Measurements from ENCODE around the gene LRMDA.

LRMDA gene

DNA sequence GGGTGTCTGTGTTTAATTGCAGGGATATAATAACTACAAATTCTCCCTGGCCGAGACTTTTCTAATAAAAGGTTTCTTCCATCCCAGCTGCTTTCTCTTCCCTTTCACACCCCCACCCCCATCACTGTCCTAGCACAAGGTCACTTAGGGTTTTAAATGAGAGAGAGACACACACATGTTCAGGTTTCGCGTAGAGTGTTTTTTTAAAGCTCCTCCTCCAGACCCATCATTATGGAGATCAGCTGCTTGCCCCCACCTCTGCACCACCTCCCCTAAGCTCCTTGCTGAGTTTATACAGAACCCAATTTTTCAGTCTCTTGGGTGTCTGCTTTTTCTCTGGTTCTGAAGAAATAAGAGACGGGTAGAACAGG, 18.6 kb downstream of the LRMDA start:
- TF ChIP-seq EZH2phosphoT487 (IDR thresholded peaks at IDR 0.05; ENCODE audit: borderline replicate concordance) = no peak
- TF ChIP-seq, protein P1, sequence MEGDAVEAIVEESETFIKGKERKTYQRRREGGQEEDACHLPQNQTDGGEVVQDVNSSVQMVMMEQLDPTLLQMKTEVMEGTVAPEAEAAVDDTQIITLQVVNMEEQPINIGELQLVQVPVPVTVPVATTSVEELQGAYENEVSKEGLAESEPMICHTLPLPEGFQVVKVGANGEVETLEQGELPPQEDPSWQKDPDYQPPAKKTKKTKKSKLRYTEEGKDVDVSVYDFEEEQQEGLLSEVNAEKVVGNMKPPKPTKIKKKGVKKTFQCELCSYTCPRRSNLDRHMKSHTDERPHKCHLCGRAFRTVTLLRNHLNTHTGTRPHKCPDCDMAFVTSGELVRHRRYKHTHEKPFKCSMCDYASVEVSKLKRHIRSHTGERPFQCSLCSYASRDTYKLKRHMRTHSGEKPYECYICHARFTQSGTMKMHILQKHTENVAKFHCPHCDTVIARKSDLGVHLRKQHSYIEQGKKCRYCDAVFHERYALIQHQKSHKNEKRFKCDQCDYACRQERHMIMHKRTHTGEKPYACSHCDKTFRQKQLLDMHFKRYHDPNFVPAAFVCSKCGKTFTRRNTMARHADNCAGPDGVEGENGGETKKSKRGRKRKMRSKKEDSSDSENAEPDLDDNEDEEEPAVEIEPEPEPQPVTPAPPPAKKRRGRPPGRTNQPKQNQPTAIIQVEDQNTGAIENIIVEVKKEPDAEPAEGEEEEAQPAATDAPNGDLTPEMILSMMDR (conservative IDR thresholded peaks at IDR 0.05; ENCODE audit: low read length) = no peak
- no peaks in the 10 kb centered on the region for H3K9me2 ChIP-seq (replicated peaks; ENCODE audit: low read depth, low read length)
- H3K27me3 ChIP-seq (ENCODE audit: insufficient read depth, low read length, poor library complexity, severe bottlenecking) = no peaks in the 10 kb centered on the region
- H3K4me3 ChIP-seq (ENCODE audit: low read length, poor library complexity, severe bottlenecking) = no peak overlapping the region
- no peaks in the 10 kb centered on the region for H3K79me2 ChIP-seq (ENCODE audit: insufficient read depth, low read length)
- no peak overlapping the region for H2AFZ ChIP-seq (ENCODE audit: low read length)
- no peaks in the 10 kb centered on the region for H3K36me3 ChIP-seq (ENCODE audit: insufficient read depth, low read length)
- H3F3A ChIP-seq (ENCODE audit: low read depth) = no peaks in the 10 kb centered on the region
- no peaks in the 10 kb centered on the region for H4K20me1 ChIP-seq (ENCODE audit: insufficient read depth, low read length, poor library complexity, severe bottlenecking)
- H3K4me1 ChIP-seq (ENCODE audit: insufficient read depth, low read length, poor library complexity, severe bottlenecking) = no peaks in the 10 kb centered on the region
- no peak overlapping the region for H3K9ac ChIP-seq (ENCODE audit: low read depth, low read length, poor library complexity, severe bottlenecking)
- no peak overlapping the region for H3K4me2 ChIP-seq (ENCODE audit: low read depth, low read length, poor library complexity, severe bottlenecking)
- peaks cover 3% of the 10 kb centered on the region; the same call in 1 of the 2 replicates for H3K9me3 ChIP-seq (ENCODE audit: insufficient read depth, low read depth, low read length)

DNA sequence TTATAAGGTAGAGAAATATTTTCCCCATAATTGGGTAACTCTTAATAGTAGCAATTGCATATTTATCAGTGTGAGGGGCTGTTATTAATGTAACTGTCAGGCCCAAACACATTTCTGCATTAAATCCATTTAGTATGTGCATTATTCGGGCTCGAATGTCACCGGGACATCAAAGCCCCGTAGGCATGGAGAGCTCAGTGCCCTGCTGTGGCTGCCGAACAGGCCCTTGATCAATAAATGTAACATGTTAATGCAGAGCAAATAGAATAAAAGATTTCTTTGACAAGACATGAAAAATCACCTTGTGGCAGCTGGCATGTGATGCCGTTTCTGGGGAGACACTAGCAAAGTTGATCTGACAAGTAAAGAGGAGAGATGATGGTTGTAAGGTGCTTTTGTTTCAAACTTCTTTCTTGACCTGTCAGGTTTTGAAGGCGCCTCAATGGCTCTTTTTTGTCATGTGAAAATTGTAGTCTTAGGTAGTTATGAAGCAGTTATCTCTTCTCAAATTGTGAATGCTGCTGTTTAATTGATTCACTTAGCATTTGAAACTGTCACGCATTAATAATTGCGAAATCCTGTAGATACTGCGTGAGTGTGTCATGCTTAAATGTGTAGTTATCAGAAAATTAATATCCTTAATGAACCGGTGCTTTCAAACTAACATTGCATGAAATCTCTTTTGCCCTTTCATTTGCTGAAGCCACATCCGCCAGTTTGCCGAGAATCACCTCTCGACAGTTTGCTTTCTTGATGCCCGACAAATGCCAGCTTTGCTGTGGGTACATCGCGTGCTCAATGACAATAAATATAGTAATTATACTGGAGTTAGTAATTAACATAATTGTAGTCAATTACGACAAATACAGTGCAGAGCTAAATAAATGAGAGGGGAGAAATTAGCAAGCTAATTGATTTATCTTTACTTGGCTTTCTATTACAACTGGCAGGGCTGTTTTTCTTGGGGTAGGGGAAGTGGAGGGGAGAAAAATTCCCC, 19.5 kb downstream of the LRMDA start:
- no peaks in the 10 kb centered on the region for H3K27me3 ChIP-seq (ENCODE audit: insufficient read depth, low read length, poor library complexity, severe bottlenecking)
- H3K9me3 ChIP-seq (ENCODE audit: insufficient read depth, low read depth, low read length) = no peaks in the 10 kb centered on the region
- H4K20me1 ChIP-seq (ENCODE audit: insufficient read depth, low read length, poor library complexity, severe bottlenecking) = no peaks in the 10 kb centered on the region
- no peaks in the 10 kb centered on the region for H3K4me1 ChIP-seq (ENCODE audit: insufficient read depth, low read length, poor library complexity, severe bottlenecking)
- no peak overlapping the region for H3K9ac ChIP-seq (ENCODE audit: low read depth, low read length, poor library complexity, severe bottlenecking)
- H3F3A ChIP-seq (ENCODE audit: low read depth) = no peaks in the 10 kb centered on the region
- no peak overlapping the region for H3K4me3 ChIP-seq (ENCODE audit: low read length, poor library complexity, severe bottlenecking)
- TF ChIP-seq EZH2phosphoT487 (IDR thresholded peaks at IDR 0.05; ENCODE audit: borderline replicate concordance) = no peak
- TF ChIP-seq, protein P1 (conservative IDR thresholded peaks at IDR 0.05; ENCODE audit: low read length) = no peak
- H3K4me2 ChIP-seq (ENCODE audit: low read depth, low read length, poor library complexity, severe bottlenecking) = no peak overlapping the region
- H3K9me2 ChIP-seq (replicated peaks; ENCODE audit: low read depth, low read length) = no peaks in the 10 kb centered on the region
- H2AFZ ChIP-seq (ENCODE audit: low read length) = no peak overlapping the region
- H3K36me3 ChIP-seq (ENCODE audit: insufficient read depth, low read length) = no peaks in the 10 kb centered on the region
- no peaks in the 10 kb centered on the region for H3K79me2 ChIP-seq (ENCODE audit: insufficient read depth, low read length)

DNA sequence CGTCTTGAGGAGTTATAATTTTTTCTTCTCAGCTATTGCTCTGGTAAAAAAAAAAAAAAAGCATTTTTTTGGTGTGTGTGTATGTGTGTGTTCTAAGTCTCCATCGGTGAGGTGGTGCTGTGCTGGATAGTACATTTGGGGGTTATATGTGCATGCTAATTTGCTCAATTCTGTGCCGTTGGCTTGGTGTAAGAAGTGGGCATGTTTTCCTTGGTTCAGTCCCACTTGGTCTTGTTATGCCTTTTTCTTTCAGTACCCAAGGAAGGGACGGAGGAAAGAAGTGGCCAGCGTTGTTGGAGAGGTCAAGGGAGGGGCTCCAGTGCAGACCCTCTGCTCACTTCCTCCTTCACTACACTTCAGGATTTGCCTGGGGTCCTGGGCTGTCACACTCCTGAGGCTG, 20.4 kb downstream of the LRMDA start:
- H2AFZ ChIP-seq (ENCODE audit: low read length) = no peak overlapping the region
- H3K79me2 ChIP-seq (ENCODE audit: insufficient read depth, low read length) = no peaks in the 10 kb centered on the region
- no peak overlapping the region for H3K4me2 ChIP-seq (ENCODE audit: low read depth, low read length, poor library complexity, severe bottlenecking)
- no peaks in the 10 kb centered on the region for H3K27me3 ChIP-seq (ENCODE audit: insufficient read depth, low read length, poor library complexity, severe bottlenecking)
- no peaks in the 10 kb centered on the region for H3K9me3 ChIP-seq (ENCODE audit: insufficient read depth, low read depth, low read length)
- no peaks in the 10 kb centered on the region for H3K36me3 ChIP-seq (ENCODE audit: insufficient read depth, low read length)
- no peak overlapping the region for H3K9ac ChIP-seq (ENCODE audit: low read depth, low read length, poor library complexity, severe bottlenecking)
- no peak for TF ChIP-seq EZH2phosphoT487 (IDR thresholded peaks at IDR 0.05; ENCODE audit: borderline replicate concordance)
- TF ChIP-seq, protein P1 (conservative IDR thresholded peaks at IDR 0.05; ENCODE audit: low read length) = no peak
- H4K20me1 ChIP-seq (ENCODE audit: insufficient read depth, low read length, poor library complexity, severe bottlenecking) = no peaks in the 10 kb centered on the region
- H3K4me1 ChIP-seq (ENCODE audit: insufficient read depth, low read length, poor library complexity, severe bottlenecking) = no peaks in the 10 kb centered on the region
- no peaks in the 10 kb centered on the region for H3F3A ChIP-seq (ENCODE audit: low read depth)
- H3K4me3 ChIP-seq (ENCODE audit: low read length, poor library complexity, severe bottlenecking) = no peak overlapping the region
- no peaks in the 10 kb centered on the region for H3K9me2 ChIP-seq (replicated peaks; ENCODE audit: low read depth, low read length)

All from Loucy (cell line).